ENCODE results near the gene RERE.
A peak's percentile ranks its signal among the peaks of the same experiment; 100 is the strongest.

RERE gene

GRCh38 chr1:8722366-8722765 is 95.1 kb downstream of the RERE start:
- DNase-seq (ENCODE audit: insufficient read length) (no peak), FAIRE-seq (no peak)
- TF ChIP-seq TAF1 (IDR thresholded peaks at IDR 0.05; ENCODE audit: borderline replicate concordance, low read depth, low read length) (no peak), POLR2A (IDR thresholded peaks at IDR 0.05; ENCODE audit: low read depth, low read length) (no peak), POLR2AphosphoS5 (IDR thresholded peaks at IDR 0.05; ENCODE audit: low read depth, low read length) (no peak)

- no peak for TF ChIP-seq POLR2A (IDR thresholded peaks at IDR 0.05; ENCODE audit: low read depth, low read length)
- TF ChIP-seq POLR2AphosphoS5 (IDR thresholded peaks at IDR 0.05; ENCODE audit: low read depth, low read length) = no peak
- TF ChIP-seq TAF1 (IDR thresholded peaks at IDR 0.05; ENCODE audit: borderline replicate concordance, low read depth, low read length) = no peak
- DNase-seq (ENCODE audit: insufficient read length) (no peak), FAIRE-seq (peak; percentile 51)
These were observed 95.6 kb downstream of the RERE start for GRCh38 chr1:8721679-8722324.

GRCh38 chr1:8720347-8720746 is 97.1 kb downstream of the RERE start:
- no peak for TF ChIP-seq POLR2AphosphoS5 (IDR thresholded peaks at IDR 0.05; ENCODE audit: low read depth, low read length)
- FAIRE-seq (no peak), DNase-seq (ENCODE audit: insufficient read length) (no peak)

- TF ChIP-seq POLR2A (IDR thresholded peaks at IDR 0.05; ENCODE audit: low read depth, low read length) = no peak
- no peak for TF ChIP-seq TAF1 (IDR thresholded peaks at IDR 0.05; ENCODE audit: borderline replicate concordance, low read depth, low read length)
- no peak for TF ChIP-seq POLR2AphosphoS5 (IDR thresholded peaks at IDR 0.05; ENCODE audit: low read depth, low read length)
- FAIRE-seq (no peak), DNase-seq (ENCODE audit: insufficient read length) (no peak)
These were observed 98.5 kb downstream of the RERE start for GRCh38 chr1:8718850-8719361.

GRCh38 chr1:8717148-8717547 is 100.3 kb downstream of the RERE start:
- no peak for DNase-seq (ENCODE audit: insufficient read length)
- FAIRE-seq = no peak
- TF ChIP-seq POLR2A (IDR thresholded peaks at IDR 0.05; ENCODE audit: low read depth, low read length) (no peak), POLR2AphosphoS5 (IDR thresholded peaks at IDR 0.05; ENCODE audit: low read depth, low read length) (no peak), TAF1 (IDR thresholded peaks at IDR 0.05; ENCODE audit: borderline replicate concordance, low read depth, low read length) (no peak)

- no peak for TF ChIP-seq POLR2A (IDR thresholded peaks at IDR 0.05; ENCODE audit: low read depth, low read length)
- no peak for TF ChIP-seq POLR2AphosphoS5 (IDR thresholded peaks at IDR 0.05; ENCODE audit: low read depth, low read length)
- TF ChIP-seq TAF1 (IDR thresholded peaks at IDR 0.05; ENCODE audit: borderline replicate concordance, low read depth, low read length) = no peak
- FAIRE-seq = no peak
- DNase-seq (ENCODE audit: insufficient read length) = no peak
These were observed 101.2 kb downstream of the RERE start for GRCh38 chr1:8716238-8716637.

GRCh38 chr1:8714173-8714572 is 103.3 kb downstream of the RERE start:
- DNase-seq (ENCODE audit: insufficient read length) = no peak
- no peak for FAIRE-seq
- no peak for TF ChIP-seq TAF1 (IDR thresholded peaks at IDR 0.05; ENCODE audit: borderline replicate concordance, low read depth, low read length)
- TF ChIP-seq POLR2AphosphoS5 (IDR thresholded peaks at IDR 0.05; ENCODE audit: low read depth, low read length) = no peak
- TF ChIP-seq POLR2A (IDR thresholded peaks at IDR 0.05; ENCODE audit: low read depth, low read length) = no peak

- DNase-seq (ENCODE audit: insufficient read length) (no peak), FAIRE-seq (peak; percentile 51)
- no peak for TF ChIP-seq POLR2AphosphoS5 (IDR thresholded peaks at IDR 0.05; ENCODE audit: low read depth, low read length)
- no peak for TF ChIP-seq TAF1 (IDR thresholded peaks at IDR 0.05; ENCODE audit: borderline replicate concordance, low read depth, low read length)
- no peak for TF ChIP-seq POLR2A (IDR thresholded peaks at IDR 0.05; ENCODE audit: low read depth, low read length)
These were observed 104.8 kb downstream of the RERE start for GRCh38 chr1:8712413-8713231.

GRCh38 chr1:8711873-8712412 is 105.5 kb downstream of the RERE start:
- DNase-seq (ENCODE audit: insufficient read length) = no peak
- no peak for TF ChIP-seq TAF1 (IDR thresholded peaks at IDR 0.05; ENCODE audit: borderline replicate concordance, low read depth, low read length)
- TF ChIP-seq POLR2AphosphoS5 (IDR thresholded peaks at IDR 0.05; ENCODE audit: low read depth, low read length) = no peak
- no peak for TF ChIP-seq POLR2A (IDR thresholded peaks at IDR 0.05; ENCODE audit: low read depth, low read length)
- FAIRE-seq = peak; percentile 38

- TF ChIP-seq TAF1 (IDR thresholded peaks at IDR 0.05; ENCODE audit: borderline replicate concordance, low read depth, low read length) = no peak
- TF ChIP-seq POLR2AphosphoS5 (IDR thresholded peaks at IDR 0.05; ENCODE audit: low read depth, low read length) = no peak
- TF ChIP-seq POLR2A (IDR thresholded peaks at IDR 0.05; ENCODE audit: low read depth, low read length) = no peak
- FAIRE-seq = no peak
- DNase-seq (ENCODE audit: insufficient read length) = no peak
These were observed 106.3 kb downstream of the RERE start for GRCh38 chr1:8711151-8711550.

- TF ChIP-seq POLR2AphosphoS5 (IDR thresholded peaks at IDR 0.05; ENCODE audit: low read depth, low read length) (no peak), TAF1 (IDR thresholded peaks at IDR 0.05; ENCODE audit: borderline replicate concordance, low read depth, low read length) (no peak), POLR2A (IDR thresholded peaks at IDR 0.05; ENCODE audit: low read depth, low read length) (no peak)
- DNase-seq (ENCODE audit: insufficient read length) = no peak
- FAIRE-seq = no peak
These were observed 109.2 kb downstream of the RERE start for GRCh38 chr1:8708259-8708658.
